T-helper 9 cell (primary cell): Measurements from ENCODE around the gene KIAA1549.
"Not testable (repeated sequence)": the region's sequence is repeated elsewhere in the genome, so short reads cannot be mapped to it uniquely, and the experiment has no call there.

Experiments used
- DNase-seq: peaks from one replicate; pipeline ENCODE4 v3.0.0-alpha.2; 2020

KIAA1549 gene

GRCh38 chr7:138802706-138803105 is 178.5 kb downstream of the KIAA1549 start:
- no peak for DNase-seq

GRCh38 chr7:138801256-138801655 is 179.9 kb downstream of the KIAA1549 start:
- DNase-seq, result no peak

- no peak for DNase-seq
Observed at GRCh38 chr7:138799336-138800000, 181.7 kb downstream of the KIAA1549 start.

GRCh38 chr7:138798836-138799235 is 182.4 kb downstream of the KIAA1549 start:
- no peak for DNase-seq

- no peak for DNase-seq
Observed at GRCh38 chr7:138797715-138798320, 183.4 kb downstream of the KIAA1549 start, which contains the start of the genes ATP6V0A4 and TMEM213. ATP6V0A4 (minus strand) TSS chr7:138798196; CDS start chr7:138771247, 26,949 bp downstream. TMEM213 (plus strand) TSS chr7:138797994; CDS start chr7:138798105, 111 bp downstream.

GRCh38 chr7:138797046-138797445 is 184.1 kb downstream of the KIAA1549 start:
- not testable (repeated sequence) for DNase-seq

GRCh38 chr7:138796038-138796615 is 185.1 kb downstream of the KIAA1549 start:
- DNase-seq, result no peak

GRCh38 chr7:138785587-138786437 is 195.4 kb downstream of the KIAA1549 start:
- no peak for DNase-seq

- no peak for DNase-seq
Observed at GRCh38 chr7:138784692-138785091, 196.5 kb downstream of the KIAA1549 start.
